Measurements from ENCODE around the gene AFAP1.

The AFAP1 gene

DNA sequence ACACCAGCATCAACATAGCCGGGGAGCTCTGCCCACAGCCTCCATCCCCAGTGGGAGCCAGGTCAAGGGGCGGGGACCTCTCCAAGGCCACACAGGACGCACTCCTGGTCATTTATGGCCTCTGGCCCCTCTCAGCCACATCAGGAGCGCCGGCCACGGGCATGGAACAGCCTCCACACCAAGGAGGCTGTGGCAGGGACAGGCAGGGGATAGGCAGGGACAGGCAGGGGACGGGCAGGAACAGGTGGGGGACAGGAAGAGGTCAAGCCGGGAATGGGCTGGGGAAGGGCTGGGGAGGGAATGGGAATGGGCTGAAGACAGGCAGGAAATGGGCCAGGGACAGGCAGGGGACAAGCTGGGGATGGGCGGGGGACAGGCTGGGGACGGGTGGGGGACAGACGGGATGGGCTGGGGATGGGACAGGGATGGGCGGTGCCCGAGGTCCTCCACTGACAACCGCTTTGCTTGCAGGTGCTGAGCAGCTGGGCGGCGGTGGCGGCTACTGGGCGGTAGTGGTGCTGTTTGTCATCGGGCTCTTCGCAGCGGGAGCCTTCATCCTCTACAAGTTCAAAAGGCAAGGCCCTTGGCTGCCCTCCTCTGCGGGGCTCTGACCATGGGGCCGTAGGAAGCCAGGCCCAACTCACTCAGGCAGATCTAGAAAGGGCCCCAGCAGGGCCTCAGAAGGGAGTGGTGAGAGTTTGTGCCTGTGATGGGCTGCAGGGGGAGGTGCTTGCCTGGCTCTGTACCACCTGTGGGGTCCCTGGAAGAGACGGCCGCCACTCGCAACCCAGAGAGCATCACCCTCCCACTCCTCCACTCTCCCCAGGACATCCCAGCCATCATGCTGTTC is 205.6 kb downstream of the AFAP1 start:
- FAIRE-seq = no peak

DNA sequence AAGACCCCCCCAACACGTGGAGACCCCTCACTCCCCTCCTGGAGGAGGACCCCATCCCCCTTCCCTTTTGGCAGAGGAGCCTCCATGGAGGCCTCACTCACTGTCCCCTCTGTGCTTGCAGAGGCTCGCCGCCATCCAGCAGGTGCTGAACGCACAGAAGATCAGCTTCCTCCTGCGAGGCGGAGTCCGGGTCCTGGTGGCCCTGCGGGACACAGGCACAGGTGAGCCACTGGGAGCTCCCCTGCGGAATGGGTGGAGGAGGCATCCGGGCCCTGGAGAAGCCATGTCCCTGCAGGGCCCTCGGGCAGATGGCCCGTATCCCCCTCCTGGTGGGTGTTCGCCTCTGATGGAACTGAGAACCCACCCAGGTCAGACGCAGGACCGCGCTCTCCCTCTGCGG is 206.5 kb downstream of the AFAP1 start:
- no peak for FAIRE-seq

DNA sequence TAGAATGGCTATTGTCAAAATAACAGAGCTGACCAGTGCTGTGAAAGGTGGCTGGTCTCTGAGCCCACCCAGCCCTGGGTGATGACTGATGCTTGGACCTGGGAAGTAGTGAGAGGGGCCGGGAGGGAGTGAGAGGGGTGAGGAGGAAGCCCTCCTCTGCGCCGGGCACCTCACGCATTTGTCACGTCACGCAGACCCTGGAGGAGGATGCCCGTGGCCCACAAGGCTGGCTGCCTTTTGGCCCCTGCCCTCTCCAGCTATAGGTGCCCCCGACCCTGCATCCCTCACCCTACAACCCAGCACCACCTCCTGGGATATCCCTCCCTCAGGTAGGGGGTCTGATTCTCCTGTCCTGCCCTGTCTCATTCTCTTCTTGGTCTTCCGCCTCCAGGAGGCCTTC is 207.4 kb downstream of the AFAP1 start:
- FAIRE-seq = no peak

DNA sequence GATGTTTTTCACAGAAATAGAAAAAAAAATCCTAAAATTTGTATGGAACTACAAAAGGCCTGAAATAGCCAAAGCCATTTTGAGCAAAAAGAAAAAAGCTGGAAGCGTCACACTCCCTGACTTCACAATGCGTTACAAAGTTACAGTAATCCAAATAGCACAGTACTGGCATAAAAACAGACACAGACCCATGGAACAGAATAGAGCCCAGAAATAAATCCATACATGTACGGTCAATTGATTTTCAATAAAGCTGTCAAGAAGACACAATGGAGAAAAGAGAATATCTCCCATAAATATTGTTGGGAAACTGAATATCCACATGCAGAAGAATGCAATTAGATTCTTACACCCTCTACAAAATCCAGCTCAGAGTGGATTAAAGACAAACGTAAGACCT is 208.2 kb downstream of the AFAP1 start:
- no peak for FAIRE-seq

DNA sequence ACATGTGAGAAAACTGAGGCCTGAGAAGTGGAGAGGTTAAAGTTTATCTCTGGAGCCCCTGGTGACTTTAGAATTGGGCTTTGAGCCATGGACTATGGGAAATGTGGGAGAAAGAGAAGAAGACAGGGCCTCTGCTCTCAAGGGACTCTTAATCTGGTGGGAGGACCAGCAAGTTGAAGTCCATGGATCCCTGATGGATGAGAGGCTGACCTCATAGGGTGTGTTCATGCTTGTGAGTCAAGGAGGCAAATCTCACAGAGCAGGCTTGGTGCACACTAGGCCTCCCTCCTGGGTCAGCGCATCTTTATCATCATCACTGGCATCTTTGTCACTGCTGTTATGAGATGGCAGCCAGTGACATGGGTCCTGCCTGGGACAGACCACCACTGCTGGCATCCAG is 211.9 kb downstream of the AFAP1 start:
- no peak for FAIRE-seq

DNA sequence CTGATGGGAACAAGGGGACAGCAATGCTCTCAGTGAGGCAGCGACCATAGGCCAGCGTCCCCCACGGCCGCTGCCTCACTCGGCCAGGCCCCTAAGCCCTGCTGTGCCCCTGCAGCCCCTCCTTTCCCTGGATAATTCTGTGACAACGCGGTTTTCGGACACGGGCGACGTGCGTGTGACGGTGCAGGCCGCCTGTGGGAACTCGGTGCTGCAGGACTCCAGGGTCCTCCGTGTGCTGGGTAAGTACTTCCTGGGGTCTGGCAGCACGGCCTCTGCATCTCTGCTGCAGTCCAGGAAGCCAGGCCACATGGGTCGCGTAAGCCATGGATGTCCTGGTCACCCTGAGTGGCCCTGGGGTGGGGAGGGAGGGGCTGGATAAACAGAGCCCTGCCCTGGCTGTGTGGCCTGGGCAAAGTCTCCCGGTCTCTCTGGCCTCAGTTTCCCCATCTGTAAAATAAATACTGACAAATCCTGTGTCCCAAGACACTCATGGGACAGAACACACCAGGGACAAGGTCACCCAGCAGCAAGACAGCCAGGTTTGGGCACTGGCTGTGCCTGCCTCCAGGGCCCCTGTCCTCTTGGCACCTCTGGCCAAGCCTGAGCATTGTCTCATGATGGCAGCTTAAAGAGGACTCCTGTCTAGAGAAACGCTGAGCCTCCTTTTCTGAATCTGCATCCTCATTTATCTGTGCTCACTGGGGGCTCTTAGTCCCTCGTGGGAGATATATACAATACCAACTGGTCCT is 212.8 kb downstream of the AFAP1 start:
- no peak for FAIRE-seq

DNA sequence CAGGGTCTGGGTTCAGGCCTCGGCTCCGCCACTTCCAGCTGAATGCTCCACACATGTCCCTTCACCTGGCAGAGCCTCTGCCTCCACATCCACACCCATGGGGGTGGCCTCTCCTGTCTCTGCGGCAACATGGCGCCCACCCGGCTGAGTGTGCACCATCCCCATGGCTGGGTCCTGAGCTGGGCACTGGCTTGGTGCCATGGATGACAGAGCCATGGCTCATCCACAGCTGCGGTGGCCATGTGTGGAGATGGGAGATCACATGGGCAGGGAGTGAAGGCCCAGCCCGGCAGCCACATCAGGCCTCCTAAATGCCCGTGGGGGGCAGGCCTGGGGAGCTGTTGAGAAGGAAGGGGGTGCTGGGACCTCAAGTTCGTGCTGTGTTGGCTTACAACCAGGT is 213.7 kb downstream of the AFAP1 start:
- FAIRE-seq = no peak

DNA sequence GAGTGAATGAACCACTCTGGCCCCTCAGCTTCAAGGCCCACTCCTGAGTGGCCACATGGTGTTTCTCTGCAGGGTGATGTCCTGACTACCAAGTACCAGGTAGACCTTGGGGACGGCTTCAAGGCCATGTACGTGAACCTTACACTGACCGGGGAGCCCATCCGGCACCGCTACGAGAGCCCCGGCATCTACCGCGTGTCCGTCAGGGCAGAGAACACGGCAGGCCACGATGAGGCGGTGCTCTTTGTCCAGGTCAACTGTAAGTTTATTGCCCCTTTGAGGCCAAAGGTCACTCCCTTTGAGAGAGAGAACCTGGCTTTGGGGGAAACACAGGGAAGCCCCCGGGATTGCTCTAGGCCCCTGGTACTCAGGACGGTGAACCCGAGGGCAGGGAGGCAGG is 216.0 kb downstream of the AFAP1 start:
- FAIRE-seq = no peak

DNA sequence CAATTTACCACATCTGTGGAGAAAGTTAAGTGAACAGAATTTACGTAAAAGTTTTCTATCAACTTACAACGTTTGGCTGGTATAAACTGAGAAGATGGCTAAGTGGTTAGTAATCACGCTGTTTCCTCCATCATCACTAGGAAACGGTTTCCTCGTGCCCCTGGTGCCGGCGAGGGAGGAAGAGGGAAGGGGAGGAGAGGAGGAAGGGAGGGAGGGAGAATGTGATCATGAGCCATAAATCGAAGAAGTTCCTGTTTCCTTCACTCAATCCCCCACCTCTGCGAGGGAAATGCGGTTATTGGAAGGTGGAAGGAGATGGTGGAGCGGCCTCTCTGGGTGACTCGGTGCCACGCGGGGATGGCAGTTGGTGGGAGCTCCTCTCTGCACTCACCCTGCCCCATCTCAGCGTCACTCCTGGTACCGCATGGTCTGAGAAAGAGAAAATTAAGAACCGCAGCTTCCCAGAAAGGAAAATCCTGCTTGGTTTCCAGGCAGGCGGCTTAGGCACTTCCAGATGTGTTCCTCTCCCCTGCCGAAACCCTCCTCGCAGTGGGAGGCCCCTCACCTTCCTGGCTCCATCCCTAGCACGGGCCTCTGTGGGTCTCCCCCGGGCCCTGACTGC is 216.8 kb downstream of the AFAP1 start:
- no peak for FAIRE-seq

DNA sequence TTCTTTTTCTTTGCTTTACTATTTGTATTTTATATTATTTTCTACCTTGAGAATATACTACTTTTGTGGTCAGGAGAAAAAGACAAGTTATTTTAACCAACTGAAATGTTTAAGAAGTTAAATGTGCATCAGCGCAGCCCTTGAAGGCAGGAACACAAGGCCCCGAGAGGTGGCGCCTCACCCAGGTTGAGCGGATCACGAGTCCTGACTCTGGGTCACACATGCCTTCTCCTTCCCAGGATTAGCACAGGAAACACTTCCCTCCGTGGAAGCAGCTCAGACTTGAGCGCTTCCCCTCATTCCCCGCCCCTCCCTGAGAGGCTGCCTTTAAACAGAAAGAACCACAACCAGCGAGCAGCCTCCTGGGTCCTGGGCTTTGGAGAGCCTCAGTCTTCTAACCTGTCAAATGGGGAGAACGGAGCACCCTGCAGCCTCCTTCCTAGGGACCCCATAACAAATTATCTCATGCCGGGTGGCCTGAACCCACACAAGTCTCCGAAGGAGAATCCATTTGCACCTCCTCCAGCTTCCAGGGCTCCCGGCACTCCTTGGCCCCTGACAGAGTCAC is 217.6 kb downstream of the AFAP1 start:
- no peak for FAIRE-seq

DNA sequence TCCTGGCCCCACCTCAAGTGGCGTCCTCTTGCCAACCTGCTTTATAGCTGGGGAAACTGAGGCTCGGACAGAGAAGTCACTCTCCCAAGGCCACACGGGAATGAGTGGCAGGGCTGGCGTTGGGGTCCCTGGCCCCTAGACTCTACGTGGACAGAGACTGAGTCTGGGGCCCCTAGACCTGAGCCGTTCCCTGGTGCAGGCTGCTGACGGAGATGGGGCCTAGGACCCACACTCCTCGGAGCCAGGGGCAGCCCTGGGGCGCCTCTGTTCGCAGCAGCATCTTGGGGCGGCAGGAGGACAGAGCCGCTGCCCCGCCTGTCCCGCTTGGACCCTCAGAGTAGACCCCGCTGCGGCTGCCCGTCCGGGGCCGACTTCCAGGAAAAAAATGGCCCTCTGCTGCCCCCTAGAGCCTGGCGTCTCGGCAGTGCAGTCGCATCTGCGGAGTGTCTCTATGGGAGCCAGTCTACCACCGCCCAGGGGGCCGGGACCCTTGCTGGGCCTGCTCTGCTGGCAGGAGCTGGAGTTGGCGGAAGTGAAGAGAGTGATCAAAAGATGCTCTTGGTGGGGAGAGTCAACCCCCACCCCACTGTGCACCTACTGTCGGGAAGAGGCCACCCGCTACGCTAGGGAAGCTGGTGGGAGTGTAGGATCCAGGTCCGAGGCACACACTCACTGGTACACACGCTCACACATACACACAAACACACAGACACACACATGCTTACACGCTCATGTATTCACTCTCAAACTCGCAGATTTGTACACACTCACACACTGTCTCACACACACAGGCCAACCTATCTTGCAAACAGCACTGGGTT is 220.1 kb downstream of the AFAP1 start:
- no peak for FAIRE-seq

DNA sequence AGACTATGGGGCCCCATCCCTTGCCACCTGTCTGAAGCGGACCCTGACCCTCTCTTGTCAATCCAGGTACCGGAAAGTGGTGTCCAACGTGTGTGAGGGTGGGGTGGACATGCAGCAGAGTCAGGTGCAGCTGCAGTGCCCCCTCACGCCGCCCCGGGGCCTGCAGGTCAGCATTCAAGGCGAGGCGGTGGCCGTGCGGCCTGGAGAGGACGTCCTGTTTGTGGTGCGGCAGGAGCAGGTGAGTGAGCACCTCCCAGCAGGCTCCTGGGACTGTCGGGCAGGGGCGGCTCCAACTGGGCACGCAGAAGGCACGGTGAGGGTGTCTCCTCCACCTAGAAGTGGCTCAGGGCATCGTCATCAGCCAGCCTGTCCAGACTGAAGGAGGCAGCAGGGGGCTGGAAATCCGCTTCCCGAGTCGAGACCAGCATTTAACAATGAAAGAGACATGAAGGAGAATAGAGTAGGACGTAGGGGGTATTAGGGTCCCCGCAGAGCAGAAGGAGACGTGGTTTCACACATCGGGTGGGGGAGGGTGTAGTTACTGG is 221.6 kb downstream of the AFAP1 start:
- no peak for FAIRE-seq

DNA sequence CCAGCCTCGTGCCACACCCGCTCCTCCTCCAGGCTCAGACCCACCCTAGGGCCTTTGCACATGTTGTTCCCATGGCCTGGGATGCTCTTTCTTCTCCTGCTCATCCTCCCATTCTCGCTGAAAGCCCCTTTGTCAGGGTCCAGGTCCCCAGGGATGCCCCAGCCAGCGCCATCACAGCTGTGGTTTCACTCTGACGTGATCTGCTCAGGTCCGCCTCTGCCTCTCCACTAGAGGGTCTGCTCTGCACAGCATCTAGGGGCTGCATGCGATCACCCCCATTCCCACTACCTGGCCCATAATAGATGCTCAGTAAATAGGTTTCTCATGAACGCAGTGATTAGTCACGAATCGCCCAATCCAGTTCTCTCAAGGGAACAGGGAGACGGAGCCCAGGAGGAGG is 222.5 kb downstream of the AFAP1 start:
- no peak for FAIRE-seq

DNA sequence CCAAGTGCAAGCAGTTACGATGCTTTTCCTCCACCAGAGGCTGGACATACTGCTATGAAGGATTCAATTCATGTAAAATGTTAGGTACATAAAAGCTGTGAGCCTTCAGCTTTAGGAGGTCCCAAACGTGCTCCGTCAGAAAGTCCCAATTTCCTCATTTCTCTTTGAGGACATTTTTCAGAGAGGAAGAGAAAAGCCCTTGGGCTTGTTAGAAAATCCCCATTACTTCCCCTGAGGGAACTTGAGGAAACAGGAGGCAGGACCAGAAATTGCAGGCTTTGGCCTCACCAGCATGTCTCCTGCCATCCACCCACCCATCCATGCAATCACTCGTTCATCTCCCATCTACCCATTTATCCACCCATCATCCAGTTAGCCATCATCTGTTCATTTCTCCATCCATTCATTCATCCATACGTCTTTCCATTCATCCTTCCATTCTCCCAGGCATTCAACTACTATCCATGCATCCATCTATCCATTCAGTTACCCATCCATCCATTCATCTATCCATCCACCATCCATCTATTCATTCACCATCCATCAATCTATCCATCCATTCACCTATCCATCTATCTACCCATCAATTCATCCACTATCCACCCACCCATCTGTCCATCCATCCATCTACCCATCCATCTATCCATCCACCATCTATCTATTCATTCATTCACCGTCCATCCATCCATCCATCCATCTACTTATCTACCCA is 223.5 kb downstream of the AFAP1 start:
- FAIRE-seq = no peak

DNA sequence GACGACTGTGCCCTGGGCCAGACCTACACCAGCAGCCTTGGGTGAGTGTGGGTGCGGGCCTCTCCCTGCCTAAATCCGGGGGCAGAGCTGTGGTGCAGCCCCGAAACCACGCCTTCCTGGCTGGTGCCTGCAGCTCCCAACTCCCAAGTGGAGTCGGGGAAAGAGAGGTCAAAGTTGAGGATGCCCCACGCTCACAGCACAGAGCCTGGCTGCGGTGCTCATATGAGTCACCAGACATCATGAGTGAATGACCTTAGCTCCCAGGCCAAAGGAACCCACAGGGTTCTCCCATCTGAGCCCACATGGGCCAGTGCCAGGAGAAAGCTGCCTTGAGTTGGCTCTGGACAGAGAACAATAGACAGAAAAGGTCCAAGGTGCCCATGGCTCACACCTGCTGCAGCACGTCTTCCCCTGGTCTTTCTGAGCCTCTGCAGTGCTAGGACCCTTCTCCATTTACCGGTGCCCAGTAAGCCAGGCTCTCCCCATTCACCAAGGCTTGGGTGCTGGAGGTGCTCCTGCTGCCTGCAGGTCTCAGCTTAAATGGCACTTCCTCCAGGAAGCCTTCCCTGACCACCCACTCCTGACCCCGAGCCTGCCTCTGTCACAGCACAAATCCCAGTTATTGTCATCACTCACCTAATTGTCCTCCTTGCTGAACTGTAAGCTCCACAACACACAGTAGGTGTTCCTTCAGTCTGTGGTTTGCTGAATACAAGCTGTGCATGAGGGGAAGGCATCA is 224.2 kb downstream of the AFAP1 start:
- FAIRE-seq = no peak

DNA sequence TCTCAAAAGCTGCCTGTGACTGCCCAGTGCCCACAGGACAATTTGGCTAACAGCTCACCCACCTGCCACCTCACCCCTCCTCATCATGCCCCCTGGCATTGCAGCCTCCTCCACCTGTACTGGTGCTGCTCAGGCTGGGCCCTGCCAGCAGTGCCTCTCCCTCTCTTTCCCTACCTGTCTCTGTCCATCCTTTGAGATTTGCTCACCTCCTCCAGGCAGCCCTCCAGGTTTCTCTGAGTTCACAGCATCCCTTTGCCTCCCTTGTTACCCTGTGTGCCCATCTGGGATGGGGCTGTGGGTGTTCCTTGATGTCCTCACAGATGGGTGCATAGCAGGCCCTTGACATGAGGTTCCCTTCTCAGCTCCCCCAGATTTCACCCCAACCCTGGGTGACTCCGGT is 224.9 kb downstream of the AFAP1 start:
- no peak for FAIRE-seq

DNA sequence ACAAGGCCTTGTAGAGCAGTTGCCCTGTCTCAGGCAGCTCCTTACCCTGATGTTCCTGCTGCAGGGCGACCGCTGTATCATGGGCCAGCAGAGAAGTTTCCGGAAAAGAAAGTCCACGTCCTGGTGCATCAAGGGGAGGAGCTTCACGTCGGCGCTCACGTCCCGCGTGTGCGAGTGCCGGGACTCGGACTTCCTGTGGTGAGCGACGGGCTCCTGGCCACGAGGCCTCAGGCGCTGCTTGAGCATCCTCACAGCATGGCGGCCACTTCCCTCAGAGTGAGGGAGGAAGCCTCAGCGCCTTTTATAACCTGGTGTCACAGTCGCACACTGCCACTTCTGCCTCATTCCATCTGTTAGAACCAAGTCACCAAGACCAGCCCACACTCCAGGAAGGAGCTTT is 225.5 kb downstream of the AFAP1 start:
- FAIRE-seq = no peak

DNA sequence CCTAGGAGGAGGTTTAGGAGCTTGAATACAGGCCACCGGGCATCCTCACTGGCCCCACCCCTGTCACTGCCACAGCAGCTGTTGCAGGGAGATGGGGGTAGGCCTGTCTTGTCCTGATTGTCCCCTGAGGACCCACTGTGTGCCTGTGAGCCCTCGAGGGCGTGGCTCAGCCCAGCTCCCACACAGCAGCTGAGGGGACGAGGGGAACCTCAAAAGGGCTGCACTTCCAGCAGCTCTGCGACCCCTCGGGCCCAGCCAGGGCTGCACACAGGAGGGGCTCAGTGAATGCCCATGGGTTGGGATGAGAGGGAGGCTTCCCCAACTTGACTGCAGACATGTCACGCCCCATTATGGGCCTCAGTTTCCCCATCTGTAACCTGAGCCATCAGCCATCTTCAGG is 225.9 kb downstream of the AFAP1 start:
- no peak for FAIRE-seq

DNA sequence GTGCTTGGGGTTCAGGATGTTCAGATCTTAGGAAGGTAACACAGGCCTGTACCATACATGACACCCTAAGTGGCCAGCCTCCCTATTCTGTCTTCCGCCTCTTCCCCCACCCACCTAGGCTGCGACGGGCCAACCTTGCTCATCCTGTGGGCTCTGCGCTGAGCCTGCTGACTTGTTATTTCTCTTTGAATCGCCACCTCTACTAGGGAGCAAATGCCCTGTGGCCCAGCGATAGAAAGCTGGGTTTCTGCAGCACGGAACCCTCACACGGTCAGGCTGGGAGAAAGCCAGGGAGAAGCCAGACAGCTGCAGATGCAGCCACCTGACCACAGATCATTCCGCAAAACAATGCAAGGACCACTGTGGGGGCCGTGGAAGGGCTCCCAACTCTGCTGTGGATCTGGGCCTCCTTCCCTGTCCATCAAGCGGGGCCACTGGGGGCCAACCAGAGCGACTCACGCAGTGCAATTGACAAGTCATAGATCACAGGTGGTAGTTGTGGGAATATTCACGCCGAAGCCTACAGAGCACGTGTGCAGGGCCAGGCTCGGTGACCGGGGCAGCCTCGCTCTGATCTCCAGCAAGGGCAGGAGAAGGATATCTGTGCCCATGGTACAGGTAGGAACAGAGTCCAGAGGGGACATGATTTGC is 227.5 kb downstream of the AFAP1 start:
- FAIRE-seq = no peak

DNA sequence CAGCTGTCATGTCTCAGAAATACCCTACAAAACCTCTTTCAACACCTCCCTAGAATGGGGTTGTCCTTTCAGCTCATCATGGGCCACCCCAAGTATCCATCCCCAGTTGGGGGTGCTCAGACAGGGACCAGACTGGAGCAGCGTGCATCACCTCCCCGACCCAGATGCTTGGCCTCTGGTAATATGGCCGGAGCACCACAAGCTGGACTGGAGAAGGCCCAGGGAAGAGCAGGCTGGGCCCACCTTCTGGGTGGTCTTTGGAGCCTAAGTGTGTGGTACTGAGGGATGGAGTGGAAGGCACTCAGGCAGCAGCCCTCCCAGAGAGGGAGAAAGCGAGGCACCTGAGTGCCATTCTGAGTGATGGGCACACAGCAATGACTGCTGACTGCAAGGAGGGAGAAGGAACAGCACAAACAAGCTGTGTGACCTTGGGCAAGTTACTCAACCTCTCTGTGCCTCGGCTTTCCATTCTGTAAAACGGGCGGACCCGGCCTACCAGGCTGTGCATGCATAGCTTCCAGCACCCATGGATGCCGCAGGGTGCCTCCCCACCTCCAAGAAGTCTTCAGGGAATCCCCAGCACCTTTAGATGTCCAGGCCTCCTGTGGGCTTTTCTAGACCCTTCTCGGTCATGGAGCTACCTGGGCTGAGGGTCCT is 228.2 kb downstream of the AFAP1 start:
- FAIRE-seq = no peak

Data from endometrium (tissue), 2 donors.